HG03575 (cell line): Measurements from ENCODE around the gene MAP3K7CL.

Experiments used
- ATAC-seq: cut with Tn5 transposase; IDR thresholded peaks from one replicate; pipeline ENCODE4 v1.9.1; 2021; ENCODE audit not compliant: unreplicated experiment, insufficient number of reproducible peaks, low FRiP score; ENCODE audit errors: extremely low read depth

Gene MAP3K7CL, protein sequence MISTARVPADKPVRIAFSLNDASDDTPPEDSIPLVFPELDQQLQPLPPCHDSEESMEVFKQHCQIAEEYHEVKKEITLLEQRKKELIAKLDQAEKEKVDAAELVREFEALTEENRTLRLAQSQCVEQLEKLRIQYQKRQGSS

DNA sequence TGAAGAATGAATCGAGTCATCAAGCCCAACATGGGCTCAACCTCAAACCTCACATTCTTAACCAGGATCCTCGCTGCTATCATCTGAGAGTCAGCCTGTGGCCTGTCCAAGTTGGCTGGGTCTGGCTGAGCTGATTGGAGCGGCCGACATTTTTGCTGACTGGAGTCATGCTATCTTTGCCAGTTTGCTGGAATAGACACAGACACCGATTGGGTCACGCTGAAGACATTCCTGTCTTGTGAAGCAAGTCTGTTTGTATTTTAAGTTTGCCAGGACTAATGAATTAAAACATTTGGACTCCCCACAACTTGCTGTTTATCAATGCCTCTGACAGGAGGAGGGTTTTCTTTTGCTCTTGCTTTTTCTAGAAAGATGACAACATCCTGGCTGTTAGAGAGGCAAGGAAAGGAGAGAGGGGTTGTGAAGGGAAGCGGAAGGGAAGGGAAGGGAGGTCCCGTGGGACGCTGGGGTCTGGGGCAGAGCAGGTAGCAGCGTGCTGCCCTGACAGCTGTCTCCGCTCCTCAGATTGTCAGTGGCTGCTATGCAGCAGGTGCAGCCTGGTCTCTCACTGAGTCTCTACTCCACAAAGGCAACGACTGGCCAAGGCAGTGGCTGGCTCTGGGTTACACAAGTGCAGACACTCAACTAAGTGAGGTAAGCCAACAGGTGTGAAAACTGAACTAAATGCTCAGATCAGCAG lies at the start of gene MAP3K7CL:
Gene MAP3K7CL, plus strand, starts transcription at position 375 of the 700 bp plus-strand sequence. CDS start 2,701 bp downstream, outside the sequence.
- no peak for ATAC-seq

DNA sequence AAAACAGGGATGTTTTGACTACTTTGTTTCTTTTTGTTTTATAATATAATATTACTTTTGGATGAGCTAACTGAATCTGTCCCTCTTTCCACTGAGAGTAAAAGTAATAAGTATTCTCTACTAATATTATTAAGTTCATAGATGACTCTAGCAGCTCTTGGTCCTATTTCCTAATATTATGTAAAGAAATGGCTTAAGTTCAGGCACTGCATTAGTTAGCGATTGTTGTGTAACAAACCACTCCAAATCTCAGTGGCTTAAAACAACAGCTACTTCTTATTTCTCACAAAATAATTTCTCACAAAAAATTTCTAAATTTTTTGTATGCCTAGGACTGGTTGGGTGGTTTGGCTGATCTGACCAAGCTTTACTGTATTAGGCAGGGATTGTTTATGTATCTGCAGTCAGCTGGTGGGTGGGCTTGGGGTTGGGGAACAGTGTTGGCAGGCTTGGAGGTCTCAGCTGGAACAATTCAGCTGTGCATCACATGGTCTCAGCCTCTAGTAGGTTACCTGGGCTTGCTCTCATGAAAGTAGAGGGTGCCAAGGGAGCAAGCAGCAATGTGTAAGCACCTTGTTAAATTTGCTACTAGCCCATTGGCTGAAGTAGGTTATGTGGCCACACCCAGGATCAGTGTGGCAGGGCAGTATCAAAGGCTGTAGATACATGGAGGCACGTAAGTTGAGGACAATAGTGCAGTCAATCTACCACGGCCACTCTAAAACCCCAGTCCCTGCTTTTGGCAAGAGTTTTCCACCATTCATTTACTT lies 48.2 kb upstream of the MAP3K7CL start:
- ATAC-seq = no peak

DNA sequence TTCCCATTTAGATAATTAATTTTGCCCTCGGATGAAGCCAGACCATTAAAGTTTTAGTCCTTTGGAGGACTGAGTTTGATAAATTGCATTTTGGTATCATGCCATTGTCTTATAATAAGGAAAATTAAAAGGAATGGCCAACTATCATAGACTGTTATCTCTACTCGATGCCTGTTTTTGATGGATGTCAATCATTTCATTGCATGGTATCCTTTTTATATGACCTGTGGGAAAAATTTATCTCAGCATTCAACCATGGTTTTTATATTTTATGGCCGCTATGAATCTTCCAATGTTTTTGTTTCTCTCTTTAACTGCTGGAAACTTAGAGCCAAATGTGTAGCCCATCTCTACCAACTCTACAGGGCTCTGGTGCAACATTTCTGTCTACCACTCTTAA lies 47.1 kb upstream of the MAP3K7CL start:
- no peak for ATAC-seq

DNA sequence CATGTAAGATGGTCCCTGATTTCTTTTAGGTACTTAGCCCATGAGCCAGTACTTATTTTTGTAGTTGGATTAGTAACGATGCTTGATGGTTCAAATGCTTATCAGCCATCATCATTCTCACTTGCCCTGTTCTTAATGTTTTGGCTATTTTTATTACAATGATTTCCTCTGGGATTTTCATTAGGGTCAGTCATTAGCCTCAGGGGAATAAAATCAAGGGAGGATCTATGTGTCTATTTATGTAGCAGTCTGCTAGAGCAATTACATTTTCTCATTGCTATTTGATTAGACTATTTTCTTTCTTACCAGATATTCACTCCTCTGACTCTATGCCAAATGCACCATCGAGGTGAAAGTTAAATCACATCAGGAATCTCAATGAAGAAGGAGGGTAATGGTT lies 46.1 kb upstream of the MAP3K7CL start:
- ATAC-seq = no peak

DNA sequence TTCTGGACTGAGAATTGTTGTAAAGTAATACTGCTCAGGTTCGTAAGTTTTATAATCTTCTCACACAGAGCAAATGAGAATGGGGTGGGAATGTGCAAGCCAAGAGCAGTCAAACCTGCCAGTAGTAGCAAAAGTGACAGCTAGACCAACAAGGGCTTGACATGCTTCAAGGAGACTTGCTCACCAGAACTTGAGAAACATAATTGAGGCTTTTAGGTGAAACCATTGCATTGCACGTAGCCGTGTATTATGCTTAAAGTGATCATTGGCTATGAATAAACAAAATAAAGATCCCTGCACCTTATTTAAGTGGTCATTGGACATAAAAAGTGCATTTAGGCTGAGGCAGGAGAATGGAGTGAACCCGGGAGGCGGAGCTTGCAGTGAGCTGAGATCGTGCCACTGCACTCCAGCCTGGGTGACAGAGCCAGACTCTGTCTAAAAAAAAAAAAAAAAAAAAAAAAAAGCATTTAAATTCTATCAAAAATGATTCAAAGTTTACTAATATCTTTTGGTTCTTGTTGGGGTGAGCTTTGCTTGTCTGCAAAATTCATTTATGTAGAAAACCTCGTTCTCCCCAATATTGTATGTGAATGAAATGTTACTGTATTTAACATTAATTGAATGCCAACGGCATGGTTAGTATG lies 45.2 kb upstream of the MAP3K7CL start:
- no peak for ATAC-seq

DNA sequence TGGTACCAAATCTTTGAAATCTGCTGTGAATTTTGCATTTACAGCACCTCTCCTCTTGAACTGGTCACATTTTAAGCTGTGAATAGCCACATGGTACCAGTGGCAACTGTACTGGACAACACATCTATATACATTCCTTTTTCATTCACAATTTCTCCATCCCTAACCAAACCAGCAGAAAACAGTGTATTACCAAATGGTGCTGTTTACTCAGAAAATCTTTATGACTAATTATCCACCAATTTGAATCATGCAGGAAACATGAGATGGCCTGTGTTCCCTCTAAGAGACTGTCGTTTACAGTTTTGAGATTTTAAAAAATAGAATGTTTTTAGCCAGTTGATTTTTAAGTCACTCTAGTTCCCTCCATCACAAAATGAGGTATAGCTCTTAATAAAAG lies 39.4 kb upstream of the MAP3K7CL start:
- no peak for ATAC-seq

DNA sequence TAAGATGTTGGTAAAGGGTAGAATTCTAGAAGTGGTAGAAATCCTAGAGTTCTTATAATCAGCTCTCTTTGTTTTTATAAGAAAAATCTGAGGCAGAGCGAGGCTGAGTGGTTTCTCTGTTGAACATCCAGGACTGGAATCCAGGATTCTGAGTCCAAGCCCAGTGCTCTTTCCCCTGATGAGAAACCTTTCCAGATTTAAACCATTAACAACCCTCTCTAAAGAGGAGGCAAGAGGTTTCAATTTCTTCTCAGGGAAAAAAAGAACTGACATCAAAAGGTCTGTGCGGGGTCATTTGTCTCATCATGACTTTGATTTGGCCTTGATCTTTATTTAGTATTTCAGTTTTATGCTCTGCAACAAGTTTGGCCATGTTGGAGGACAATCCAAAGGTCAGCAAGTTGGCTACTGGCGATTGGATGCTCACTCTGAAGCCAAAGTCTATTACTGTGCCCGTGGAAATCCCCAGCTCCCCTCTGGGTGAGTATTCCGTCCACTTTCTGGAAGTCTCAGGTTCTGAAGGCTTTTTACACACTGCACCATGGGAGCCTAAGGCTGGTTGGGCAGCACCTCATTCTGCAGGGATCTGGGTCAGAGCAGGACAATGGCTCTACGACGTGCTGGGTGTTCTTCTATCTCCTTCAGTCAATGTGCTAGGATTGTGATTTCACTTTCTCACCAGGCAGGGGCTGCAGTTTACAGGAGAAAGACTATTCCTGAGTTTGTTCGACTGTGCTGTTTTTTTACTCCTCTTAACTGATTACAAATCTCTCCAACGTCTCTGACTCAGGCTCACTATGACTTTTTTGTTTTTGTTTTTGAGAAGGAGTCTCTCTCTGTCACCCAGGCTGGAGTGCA lies 38.1 kb upstream of the MAP3K7CL start:
- ATAC-seq = no peak

DNA sequence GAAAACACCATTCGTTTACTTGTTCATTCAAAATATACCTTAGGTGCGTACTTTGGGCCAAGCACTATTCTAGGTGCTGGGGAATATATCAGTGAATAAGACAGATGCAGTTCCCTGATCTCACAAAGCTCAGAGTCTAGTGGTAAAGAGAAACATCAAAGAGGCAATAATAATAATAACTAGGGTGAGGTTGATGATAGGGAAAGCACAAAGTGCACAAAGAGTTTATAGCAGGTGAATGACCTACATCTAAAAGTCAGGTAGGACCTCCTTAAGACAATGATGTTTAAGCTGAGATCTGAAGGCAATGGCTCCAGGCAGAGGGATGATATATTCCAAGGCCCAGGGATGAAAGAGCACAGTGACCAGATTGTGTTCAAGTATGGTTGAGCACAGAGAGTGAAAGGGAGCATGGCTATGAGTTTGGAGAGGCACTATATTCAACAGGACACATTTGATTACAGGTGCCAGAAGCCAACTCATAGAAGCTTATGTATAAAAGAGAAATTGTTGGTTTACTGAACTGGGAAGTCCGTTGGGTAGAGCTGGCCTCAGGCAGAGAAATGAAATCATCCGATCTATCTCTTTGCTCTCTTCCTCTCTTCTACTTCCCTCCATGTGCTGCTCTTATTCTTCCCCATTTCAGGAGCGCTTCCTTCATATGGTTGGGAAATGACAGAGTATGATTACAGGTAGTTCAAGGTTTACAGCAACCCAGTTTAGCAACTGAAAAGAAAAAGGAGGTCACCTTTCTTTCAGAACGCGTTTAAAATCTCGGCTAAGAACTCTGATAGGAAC lies 34.0 kb upstream of the MAP3K7CL start:
- ATAC-seq = no peak

DNA sequence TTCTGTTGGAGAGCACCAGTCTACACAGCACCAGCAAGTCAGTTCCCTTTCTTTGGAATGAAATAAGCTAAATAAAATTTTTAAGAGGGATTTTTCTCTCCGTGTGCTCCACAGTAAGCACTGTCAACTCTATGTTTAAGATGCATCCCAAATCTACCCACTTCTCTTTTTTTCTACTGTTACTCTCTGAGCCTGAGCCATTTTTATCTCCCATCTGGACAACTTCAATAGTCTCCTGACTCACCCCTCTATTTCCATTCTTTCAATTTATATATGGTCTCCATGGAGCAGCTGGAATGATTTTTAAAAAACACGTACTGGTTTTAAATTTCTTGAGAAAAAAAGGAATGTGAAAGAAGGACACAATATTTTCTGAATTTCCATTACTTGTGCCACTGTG lies 32.3 kb upstream of the MAP3K7CL start:
- no peak for ATAC-seq

DNA sequence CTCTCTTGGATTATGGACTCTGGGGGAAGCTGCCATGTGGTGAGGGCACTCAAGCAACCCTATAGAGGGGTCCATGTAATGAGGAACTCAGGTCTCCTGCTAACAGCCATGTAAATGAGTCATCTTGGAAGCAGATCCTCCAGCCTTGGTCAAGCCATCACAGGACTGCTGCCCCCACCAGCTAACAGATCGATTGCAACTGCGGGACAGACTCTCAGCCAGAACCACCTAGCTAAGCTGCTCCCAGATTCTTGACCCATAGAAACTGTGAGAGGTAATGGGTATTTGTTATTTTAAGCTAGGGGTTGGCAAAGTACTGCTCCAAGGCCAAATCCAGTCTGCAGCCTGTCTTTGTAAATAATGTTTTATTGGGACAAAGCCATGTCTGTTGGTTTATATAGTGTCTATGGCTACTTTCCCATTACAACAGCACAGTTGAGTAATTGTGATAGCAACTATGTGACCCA lies 27.6 kb upstream of the MAP3K7CL start:
- no peak for ATAC-seq

DNA sequence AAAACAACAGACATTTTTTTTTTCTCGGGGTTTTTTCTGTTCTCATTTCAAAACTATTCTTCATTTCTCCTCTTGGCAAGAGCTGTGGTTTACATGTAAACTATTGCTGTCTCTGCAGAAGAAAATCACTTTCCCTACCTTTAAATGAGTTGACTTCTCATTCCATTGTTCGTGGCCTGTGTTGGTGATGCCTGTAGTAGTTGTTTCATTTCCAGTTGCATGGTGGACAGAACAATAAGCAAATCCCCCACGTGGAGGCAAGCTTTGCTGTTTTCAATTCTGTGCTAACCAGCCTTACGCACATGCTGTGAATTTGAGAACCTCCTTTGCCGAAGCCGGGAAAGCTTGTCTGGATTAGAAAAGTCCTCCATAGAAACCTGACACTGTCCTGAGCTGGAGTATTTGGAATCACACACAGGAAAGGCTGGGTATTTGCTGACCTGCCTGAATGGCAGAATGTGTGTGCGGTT lies 26.2 kb upstream of the MAP3K7CL start:
- ATAC-seq = no peak

DNA sequence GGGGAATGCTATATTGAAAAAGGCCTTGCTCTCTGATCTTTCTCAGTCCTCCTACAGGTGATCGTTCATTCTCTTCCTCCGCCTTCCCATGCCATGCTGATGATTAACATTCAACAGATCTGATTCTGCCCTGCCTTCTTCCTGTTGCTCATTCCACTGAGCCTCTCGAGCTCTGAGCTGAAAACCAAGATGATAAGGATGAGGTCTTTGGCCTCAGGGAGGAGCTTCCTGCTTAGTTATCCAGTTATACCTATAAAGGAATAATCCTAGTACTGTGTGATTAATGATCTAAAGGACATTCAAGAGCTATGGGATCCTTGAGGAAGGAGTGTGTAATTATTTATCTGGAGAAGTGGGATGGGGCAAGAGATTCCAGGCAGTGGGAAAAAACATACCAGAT lies 25.2 kb upstream of the MAP3K7CL start:
- ATAC-seq = no peak

DNA sequence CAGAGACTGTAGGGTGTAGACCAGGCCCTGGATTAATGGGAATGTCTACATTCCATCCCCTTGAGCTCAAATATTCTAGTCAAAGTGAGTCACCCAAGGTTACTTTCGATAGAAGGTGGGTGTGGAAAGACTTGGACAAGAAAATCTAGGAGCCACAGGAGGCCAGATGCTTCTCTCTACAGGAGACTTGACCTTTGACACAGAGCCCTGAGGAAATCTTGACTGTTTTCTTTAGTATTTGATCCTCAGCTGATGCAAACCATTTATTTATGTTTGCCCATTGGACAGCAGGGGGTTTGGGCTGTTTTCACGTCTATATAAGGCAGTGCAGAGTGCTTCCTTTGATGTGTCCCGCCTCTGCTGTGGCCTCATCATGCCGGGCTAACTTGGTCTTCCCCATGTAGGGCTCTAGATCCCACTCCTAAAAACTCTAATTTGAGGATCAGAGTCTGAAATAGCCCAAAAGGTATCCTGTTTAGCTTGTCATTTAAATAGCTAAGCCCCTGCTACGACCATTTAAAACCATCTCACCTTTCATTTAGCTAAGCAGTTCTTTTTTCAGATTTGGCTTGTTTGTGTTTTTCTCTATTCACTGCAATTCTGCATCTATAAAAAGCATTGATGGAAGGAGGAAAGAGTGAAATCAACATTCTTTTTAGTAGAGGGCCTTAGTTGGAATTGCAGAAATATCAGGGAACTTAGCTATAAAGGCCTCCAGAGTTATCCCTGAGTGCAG lies 15.5 kb upstream of the MAP3K7CL start:
- ATAC-seq = no peak

DNA sequence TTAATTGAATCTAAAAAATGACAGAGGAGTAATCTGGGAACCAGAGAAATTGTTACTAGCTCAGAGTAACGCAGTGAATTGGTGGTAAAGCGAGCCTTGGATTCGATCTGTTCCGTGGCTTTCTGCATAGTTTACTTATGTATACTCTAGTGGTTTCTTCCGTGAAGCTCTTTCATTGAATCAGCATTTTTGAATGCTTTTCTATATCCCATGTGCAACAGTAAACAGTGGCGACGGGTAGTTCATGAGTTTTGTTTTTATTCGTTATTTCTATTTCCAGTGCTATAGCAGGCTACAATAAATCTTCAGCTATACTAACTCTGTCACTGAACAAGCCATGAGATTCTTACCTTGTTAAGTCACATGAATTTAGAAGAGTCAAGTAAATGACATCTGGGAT lies 14.5 kb upstream of the MAP3K7CL start:
- ATAC-seq = no peak

DNA sequence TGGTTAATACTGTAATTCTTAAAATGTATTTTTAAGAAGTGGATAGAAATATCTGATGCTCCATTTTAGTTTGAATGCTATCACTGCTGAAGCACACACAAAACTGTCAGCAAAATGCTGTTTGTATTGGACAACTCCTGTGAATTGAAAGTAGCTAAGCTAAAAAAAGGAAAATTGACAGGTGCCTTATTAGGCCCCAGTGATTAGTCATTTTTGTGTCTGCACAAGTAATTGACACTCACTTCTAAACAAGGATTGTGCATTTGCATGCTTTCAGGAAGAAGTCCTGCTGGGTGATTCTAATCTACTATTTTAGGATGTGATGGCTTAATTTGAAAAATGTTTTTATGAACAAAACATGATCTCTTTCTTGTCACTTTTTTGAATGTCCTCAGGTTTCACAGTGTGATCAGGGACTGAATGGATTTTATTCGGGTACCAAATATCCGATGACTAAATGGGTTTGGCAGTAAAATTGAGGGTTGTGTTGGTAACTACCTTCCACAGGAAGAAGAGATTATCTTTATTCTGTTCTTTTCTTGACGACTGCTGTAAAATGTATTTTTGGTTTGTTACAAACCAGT lies 13.0 kb upstream of the MAP3K7CL start:
- ATAC-seq = no peak

DNA sequence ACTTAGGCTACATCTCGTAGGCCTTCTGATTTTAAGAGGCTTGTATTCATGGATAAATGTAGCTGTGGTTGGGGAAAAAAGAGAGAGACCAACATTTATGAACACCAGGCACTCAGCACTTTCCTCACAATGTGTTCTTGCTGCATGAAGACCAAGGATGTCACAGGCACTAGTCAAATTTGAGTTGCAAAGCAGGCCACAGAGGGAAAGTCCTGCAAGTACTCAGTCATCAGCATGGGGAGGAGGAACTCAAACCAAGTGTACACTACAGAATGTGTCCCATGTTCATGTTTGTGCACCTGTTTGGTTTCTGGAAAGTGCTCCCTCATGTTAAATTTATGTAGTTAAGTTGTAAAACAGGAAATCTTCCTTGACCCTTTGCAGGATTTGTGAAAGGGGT lies 8.7 kb upstream of the MAP3K7CL start:
- no peak for ATAC-seq

DNA sequence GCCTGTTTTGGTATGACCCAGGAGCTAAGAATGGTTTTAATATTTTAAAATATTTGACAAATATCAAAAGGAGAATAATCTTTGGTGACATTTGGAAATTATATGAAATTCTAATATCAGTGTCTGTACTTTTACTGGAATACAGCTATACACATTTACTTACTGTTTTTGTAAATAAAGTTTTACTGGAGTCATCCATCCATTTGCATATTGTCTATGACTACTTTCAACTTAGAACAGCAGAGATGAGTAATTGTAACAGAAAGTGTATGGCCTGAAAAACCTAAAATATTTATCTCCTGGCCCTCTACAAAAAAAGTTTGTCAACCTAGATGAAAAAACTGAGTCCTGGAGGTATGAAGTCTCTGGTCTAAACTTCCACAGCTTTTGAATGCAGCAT lies 5.8 kb upstream of the MAP3K7CL start:
- no peak for ATAC-seq
